A673 (cell line): ENCODE results near the gene DUOXA2.
"Not testable (repeated sequence)": the region's sequence is repeated elsewhere in the genome, so short reads cannot be mapped to it uniquely, and the experiment has no call there.

Experiments used
- EZH2 ChIP-seq: fragments of 200-600 bp; sonication (generic); IDR thresholded peaks from 2 replicates; pipeline ENCODE4 v1.6.1; 2017; ENCODE audit warnings: borderline replicate concordance, low read depth, mild to moderate bottlenecking, mixed read lengths, antibody characterized with exemption, low read length; ENCODE audit not compliant: poor library complexity, severe bottlenecking
- TF ChIP-seq, protein P1 (sequence below): fragments of 300-800, 200-600 bp; sonication (generic); conservative IDR thresholded peaks from 2 replicates; pipeline ENCODE4 v1.5.1; 2017; ENCODE audit warnings: low read depth, mild to moderate bottlenecking, antibody characterized with exemption, low read length, moderate library complexity, mixed read lengths

DNA sequence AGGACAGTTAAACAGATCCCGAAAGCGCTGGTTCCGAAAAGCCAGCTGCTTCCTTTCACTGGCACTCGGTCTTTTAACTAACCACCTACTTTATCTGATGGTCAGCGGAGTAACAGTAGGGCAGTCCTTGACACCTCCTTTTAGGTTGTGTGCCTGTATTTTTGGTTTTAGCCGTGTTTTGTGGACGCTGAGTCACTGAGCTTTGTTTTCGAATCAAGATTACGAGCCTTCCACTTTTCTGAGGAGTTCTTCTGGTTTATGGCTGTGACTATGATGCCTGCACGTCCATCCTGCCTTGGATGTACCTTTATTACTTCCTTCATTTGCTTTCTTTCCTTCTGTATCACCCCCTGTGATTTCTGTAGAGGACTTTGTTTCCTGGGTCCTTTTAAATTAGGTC, 31.7 kb upstream of the DUOXA2 start:
- TF ChIP-seq, protein P1, sequence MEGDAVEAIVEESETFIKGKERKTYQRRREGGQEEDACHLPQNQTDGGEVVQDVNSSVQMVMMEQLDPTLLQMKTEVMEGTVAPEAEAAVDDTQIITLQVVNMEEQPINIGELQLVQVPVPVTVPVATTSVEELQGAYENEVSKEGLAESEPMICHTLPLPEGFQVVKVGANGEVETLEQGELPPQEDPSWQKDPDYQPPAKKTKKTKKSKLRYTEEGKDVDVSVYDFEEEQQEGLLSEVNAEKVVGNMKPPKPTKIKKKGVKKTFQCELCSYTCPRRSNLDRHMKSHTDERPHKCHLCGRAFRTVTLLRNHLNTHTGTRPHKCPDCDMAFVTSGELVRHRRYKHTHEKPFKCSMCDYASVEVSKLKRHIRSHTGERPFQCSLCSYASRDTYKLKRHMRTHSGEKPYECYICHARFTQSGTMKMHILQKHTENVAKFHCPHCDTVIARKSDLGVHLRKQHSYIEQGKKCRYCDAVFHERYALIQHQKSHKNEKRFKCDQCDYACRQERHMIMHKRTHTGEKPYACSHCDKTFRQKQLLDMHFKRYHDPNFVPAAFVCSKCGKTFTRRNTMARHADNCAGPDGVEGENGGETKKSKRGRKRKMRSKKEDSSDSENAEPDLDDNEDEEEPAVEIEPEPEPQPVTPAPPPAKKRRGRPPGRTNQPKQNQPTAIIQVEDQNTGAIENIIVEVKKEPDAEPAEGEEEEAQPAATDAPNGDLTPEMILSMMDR, result not testable (repeated sequence)
- TF ChIP-seq EZH2, result not testable (repeated sequence)
